ENCODE data around the gene CHTOP. TPM values are rescaled to one million over a fixed set of nuclear protein-coding genes. Genes with fewer than 3 reads are reported as not detected.

The CHTOP gene
- total and polyA plus RNA-seq, 2 experiments from 2014 or later, result 73.4 to 97.8 TPM

DNA sequence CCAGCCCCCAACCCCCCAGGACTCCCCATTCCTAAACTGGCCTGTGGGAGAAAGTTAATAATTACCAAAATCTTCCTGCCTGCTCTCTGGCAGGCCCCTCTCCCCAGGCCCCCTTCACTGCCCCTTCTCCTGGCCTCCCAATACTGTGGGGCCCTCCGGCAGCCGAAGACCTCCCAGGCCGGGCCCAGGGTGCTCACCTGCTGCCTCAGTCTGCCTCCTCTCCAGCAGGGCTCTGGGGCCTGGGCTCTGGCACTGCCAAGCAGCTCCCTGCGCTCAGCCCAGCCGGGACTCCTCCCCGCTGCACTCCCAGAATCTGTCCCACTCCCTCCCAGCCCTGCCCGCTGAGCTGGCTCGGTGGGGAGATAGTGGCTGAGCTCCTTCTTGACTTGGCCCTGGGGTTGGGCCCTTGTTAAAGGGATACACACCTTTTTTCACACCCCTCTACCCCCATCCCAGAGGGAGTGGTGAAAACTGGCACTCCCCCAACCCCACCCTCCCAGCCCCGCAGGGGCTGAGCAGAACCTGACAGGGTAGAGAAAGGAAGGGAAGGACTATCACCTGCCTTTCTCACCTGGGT, 21.0 kb upstream of the CHTOP start, which contains the start of gene S100A16:
TSS of gene S100A16 (minus strand) at position 383 of the 577 bp plus-strand sequence. CDS start 4,986 bp downstream, outside the sequence.
- Histone ChIP-seq H3K9me2 (ENCODE audit: insufficient read depth) (no peaks in the 10 kb centered on the region), H3K4me1 (ENCODE audit: insufficient read depth) (peaks cover 31% of the 10 kb centered on the region), H3K36me3 (ENCODE audit: insufficient read depth) (no peaks in the 10 kb centered on the region), H3K27ac (ENCODE audit: low read depth) (no peak within 1 kb of the TSS), H3K4me3 (0 out of 2 replicates have a peak within 1 kb of the TSS, but pooled peaks have one; percentile 28), H3K27me3 (ENCODE audit: insufficient read depth) (no peaks in the 10 kb centered on the region), H3F3A (replicated peaks; ENCODE audit: low read depth) (no peaks in the 10 kb centered on the region; the same call in 1 of the 2 replicates), H2AFZ (peak within 1 kb of the TSS; percentile 85), H3K4me2 (peak within 1 kb of the TSS; percentile 69), H3K79me2 (replicated peaks; ENCODE audit: insufficient read depth) (no peaks in the 10 kb centered on the region), H4K20me1 (replicated peaks; ENCODE audit: insufficient read depth) (no peaks in the 10 kb centered on the region)
- peak; percentile 68 for DNase-seq (ENCODE audit: low spot score)
- Mint-ChIP-seq H3K27ac (no peak within 1 kb of the TSS; the same call in 1 of the 2 replicates), H3K36me3 (ENCODE audit: low read depth) (no peaks in the 10 kb centered on the region; the same call in 2 of the 3 replicates), H3K4me3 (peak within 1 kb of the TSS; percentile 58), H3K27me3 (ENCODE audit: insufficient read depth, low read depth, poor library complexity) (peaks cover 20% of the 10 kb centered on the region), H3K9me3 (no peaks in the 10 kb centered on the region), H3K4me1 (peaks cover 58% of the 10 kb centered on the region)
- TF ChIP-seq STAT1 (IDR thresholded peaks at IDR 0.05; ENCODE audit: unreplicated experiment) (no peak), POLR2AphosphoS5 (IDR thresholded peaks at IDR 0.05; ENCODE audit: low read depth) (no peak), ZNF114 (CRISPR knock-in tag; IDR thresholded peaks at IDR 0.05) (no peak), EZH2phosphoT487 (IDR thresholded peaks at IDR 0.05; ENCODE audit: unreplicated experiment) (no peak), ZNF331 (CRISPR knock-in tag; IDR thresholded peaks at IDR 0.05; ENCODE audit: low read depth) (no peak), CREB1 (CRISPR knock-in tag; IDR thresholded peaks at IDR 0.05; ENCODE audit: low read depth) (no peak), EZH2 (IDR thresholded peaks at IDR 0.05; ENCODE audit: low read depth, unreplicated experiment) (no peak)
- TF ChIP-seq, protein P1, sequence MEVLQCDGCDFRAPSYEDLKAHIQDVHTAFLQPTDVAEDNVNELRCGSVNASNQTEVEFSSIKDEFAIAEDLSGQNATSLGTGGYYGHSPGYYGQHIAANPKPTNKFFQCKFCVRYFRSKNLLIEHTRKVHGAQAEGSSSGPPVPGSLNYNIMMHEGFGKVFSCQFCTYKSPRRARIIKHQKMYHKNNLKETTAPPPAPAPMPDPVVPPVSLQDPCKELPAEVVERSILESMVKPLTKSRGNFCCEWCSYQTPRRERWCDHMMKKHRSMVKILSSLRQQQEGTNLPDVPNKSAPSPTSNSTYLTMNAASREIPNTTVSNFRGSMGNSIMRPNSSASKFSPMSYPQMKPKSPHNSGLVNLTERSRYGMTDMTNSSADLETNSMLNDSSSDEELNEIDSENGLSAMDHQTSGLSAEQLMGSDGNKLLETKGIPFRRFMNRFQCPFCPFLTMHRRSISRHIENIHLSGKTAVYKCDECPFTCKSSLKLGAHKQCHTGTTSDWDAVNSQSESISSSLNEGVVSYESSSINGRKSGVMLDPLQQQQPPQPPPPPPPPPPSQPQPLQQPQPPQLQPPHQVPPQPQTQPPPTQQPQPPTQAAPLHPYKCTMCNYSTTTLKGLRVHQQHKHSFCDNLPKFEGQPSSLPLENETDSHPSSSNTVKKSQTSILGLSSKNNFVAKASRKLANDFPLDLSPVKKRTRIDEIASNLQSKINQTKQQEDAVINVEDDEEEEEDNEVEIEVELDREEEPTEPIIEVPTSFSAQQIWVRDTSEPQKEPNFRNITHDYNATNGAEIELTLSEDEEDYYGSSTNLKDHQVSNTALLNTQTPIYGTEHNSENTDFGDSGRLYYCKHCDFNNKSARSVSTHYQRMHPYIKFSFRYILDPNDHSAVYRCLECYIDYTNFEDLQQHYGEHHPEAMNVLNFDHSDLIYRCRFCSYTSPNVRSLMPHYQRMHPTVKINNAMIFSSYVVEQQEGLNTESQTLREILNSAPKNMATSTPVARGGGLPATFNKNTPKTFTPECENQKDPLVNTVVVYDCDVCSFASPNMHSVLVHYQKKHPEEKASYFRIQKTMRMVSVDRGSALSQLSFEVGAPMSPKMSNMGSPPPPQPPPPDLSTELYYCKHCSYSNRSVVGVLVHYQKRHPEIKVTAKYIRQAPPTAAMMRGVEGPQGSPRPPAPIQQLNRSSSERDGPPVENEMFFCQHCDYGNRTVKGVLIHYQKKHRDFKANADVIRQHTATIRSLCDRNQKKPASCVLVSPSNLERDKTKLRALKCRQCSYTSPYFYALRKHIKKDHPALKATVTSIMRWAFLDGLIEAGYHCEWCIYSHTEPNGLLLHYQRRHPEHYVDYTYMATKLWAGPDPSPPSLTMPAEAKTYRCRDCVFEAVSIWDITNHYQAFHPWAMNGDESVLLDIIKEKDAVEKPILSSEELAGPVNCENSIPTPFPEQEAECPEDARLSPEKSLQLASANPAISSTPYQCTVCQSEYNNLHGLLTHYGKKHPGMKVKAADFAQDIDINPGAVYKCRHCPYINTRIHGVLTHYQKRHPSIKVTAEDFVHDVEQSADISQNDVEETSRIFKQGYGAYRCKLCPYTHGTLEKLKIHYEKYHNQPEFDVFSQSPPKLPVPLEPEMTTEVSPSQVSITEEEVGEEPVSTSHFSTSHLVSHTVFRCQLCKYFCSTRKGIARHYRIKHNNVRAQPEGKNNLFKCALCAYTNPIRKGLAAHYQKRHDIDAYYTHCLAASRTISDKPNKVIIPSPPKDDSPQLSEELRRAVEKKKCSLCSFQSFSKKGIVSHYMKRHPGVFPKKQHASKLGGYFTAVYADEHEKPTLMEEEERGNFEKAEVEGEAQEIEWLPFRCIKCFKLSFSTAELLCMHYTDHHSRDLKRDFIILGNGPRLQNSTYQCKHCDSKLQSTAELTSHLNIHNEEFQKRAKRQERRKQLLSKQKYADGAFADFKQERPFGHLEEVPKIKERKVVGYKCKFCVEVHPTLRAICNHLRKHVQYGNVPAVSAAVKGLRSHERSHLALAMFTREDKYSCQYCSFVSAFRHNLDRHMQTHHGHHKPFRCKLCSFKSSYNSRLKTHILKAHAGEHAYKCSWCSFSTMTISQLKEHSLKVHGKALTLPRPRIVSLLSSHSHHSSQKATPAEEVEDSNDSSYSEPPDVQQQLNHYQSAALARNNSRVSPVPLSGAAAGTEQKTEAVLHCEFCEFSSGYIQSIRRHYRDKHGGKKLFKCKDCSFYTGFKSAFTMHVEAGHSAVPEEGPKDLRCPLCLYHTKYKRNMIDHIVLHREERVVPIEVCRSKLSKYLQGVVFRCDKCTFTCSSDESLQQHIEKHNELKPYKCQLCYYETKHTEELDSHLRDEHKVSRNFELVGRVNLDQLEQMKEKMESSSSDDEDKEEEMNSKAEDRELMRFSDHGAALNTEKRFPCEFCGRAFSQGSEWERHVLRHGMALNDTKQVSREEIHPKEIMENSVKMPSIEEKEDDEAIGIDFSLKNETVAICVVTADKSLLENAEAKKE (CRISPR knock-in tag; IDR thresholded peaks at IDR 0.05), result no peak
- TF ChIP-seq, protein P2, sequence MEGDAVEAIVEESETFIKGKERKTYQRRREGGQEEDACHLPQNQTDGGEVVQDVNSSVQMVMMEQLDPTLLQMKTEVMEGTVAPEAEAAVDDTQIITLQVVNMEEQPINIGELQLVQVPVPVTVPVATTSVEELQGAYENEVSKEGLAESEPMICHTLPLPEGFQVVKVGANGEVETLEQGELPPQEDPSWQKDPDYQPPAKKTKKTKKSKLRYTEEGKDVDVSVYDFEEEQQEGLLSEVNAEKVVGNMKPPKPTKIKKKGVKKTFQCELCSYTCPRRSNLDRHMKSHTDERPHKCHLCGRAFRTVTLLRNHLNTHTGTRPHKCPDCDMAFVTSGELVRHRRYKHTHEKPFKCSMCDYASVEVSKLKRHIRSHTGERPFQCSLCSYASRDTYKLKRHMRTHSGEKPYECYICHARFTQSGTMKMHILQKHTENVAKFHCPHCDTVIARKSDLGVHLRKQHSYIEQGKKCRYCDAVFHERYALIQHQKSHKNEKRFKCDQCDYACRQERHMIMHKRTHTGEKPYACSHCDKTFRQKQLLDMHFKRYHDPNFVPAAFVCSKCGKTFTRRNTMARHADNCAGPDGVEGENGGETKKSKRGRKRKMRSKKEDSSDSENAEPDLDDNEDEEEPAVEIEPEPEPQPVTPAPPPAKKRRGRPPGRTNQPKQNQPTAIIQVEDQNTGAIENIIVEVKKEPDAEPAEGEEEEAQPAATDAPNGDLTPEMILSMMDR (conservative IDR thresholded peaks at IDR 0.05; ENCODE audit: low read depth in 2 of 2), result no peak
- TF ChIP-seq, protein P3, sequence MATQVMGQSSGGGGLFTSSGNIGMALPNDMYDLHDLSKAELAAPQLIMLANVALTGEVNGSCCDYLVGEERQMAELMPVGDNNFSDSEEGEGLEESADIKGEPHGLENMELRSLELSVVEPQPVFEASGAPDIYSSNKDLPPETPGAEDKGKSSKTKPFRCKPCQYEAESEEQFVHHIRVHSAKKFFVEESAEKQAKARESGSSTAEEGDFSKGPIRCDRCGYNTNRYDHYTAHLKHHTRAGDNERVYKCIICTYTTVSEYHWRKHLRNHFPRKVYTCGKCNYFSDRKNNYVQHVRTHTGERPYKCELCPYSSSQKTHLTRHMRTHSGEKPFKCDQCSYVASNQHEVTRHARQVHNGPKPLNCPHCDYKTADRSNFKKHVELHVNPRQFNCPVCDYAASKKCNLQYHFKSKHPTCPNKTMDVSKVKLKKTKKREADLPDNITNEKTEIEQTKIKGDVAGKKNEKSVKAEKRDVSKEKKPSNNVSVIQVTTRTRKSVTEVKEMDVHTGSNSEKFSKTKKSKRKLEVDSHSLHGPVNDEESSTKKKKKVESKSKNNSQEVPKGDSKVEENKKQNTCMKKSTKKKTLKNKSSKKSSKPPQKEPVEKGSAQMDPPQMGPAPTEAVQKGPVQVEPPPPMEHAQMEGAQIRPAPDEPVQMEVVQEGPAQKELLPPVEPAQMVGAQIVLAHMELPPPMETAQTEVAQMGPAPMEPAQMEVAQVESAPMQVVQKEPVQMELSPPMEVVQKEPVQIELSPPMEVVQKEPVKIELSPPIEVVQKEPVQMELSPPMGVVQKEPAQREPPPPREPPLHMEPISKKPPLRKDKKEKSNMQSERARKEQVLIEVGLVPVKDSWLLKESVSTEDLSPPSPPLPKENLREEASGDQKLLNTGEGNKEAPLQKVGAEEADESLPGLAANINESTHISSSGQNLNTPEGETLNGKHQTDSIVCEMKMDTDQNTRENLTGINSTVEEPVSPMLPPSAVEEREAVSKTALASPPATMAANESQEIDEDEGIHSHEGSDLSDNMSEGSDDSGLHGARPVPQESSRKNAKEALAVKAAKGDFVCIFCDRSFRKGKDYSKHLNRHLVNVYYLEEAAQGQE (IDR thresholded peaks at IDR 0.05; ENCODE audit: unreplicated experiment), result no peak
- peak; percentile 72 for ATAC-seq
